ENCODE measurements around the gene COL6A3. TPM values are rescaled to one million over a fixed set of nuclear protein-coding genes. Genes with fewer than 3 reads are reported as not detected.
A peak's percentile ranks its signal among the peaks of the same experiment; 100 is the strongest.

COL6A3 gene
- polyA plus RNA-seq, 1 of the 3 experiments (the other 2 are of a cell fraction) = 18.5 TPM

DNA sequence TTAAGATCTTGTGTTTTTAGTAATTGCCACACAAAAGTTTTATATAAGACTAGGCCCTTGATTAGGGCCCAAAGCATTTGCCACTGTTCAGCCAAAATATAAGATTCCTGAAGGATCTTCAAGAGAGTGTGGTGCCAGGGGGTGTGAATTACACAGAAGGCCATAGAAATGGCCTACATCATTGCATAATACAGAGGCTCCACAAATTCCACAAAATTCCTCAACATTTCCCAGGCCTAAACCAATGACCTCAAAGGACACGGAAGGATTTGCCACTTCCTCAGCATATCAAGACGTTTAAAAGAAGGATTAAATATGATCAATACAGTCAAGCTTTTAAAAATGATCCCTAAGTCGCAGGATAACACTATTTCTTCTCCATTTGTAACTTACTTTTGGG lies 24.1 kb downstream of the COL6A3 start:
- no peak for DNase-seq
- Histone ChIP-seq H3K9ac (no peak overlapping the region), H3K9me2 (no peaks in the 10 kb centered on the region), H3K36me3 (replicated peaks in 1 of 2; ENCODE audit: control insufficient read depth in 1 of 2, insufficient read depth in 2 of 2, low read length in 1 of 2) (peaks cover 0 to 12% of the 10 kb centered on the region in 2 experiments), H3K9me3 (no peaks in the 10 kb centered on the region), H3K4me1 (ENCODE audit: control insufficient read depth in 1 of 2, insufficient read depth in 2 of 2, low read depth in 1 of 2, low read length in 1 of 2) (peaks cover 0 to 16% of the 10 kb centered on the region in 2 experiments; a peak in 2 of 4 replicates), H3K27ac (ENCODE audit: low read depth in 2 of 2, low read length in 1 of 2) (peak overlapping the region in 1 of 2 experiments; percentile 81; a peak in 2 of 4 replicates), H3K27me3 (ENCODE audit: insufficient read depth) (no peaks in the 10 kb centered on the region), H3K4me2 (no peak overlapping the region), H4K20me1 (ENCODE audit: insufficient read depth) (no peaks in the 10 kb centered on the region), H3K4me3 (ENCODE audit: low read depth in 2 of 2, low read length in 1 of 2) (no peak overlapping the region), H3K79me2 (ENCODE audit: insufficient read depth) (no peaks in the 10 kb centered on the region), H2AFZ (ENCODE audit: low read depth) (no peak overlapping the region), H3F3A (replicated peaks; ENCODE audit: insufficient read depth) (no peaks in the 10 kb centered on the region)
- WGBS (ENCODE audit: low lambda C conversion rate) = 89% methylated on average over 3 of the region's 3 CpGs
- CTCF ChIA-PET = interaction anchor here (1.7 to 1.9 kb wide), 2 partner anchors 13 to 32 kb away, joined by 4 to 8 read pairs; no protein-coding TSS in a partner anchor
- TF ChIP-seq RCOR1 (IDR thresholded peaks at IDR 0.05; ENCODE audit: low read length) (no peak), RXRA (IDR thresholded peaks at IDR 0.05; ENCODE audit: borderline replicate concordance, low read depth) (no peak), USF1 (IDR thresholded peaks at IDR 0.05; ENCODE audit: borderline replicate concordance, low read depth) (no peak), FOXM1 (IDR thresholded peaks at IDR 0.05; ENCODE audit: low read depth) (no peak), YY1 (IDR thresholded peaks at IDR 0.05; ENCODE audit: low read depth) (no peak), SIN3A (IDR thresholded peaks at IDR 0.05; ENCODE audit: borderline replicate concordance, low read depth, low read length) (no peak), MEF2A (IDR thresholded peaks at IDR 0.05; ENCODE audit: borderline replicate concordance, low read depth) (no peak), TEAD4 (IDR thresholded peaks at IDR 0.05; ENCODE audit: borderline replicate concordance, insufficient read depth) (no peak), FOSL2 (IDR thresholded peaks at IDR 0.05; ENCODE audit: borderline replicate concordance, low read depth) (no peak), FOXJ3 (CRISPR knock-in tag; IDR thresholded peaks at IDR 0.05) (no peak), ZBTB33 (IDR thresholded peaks at IDR 0.05; ENCODE audit: borderline replicate concordance, low read depth) (no peak), CHD2 (IDR thresholded peaks at IDR 0.05; ENCODE audit: low read length, partially characterized antibody) (no peak), POLR2AphosphoS5 (IDR thresholded peaks at IDR 0.05; ENCODE audit: low read depth, low read length) (no peak), EZH2phosphoT487 (IDR thresholded peaks at IDR 0.05; ENCODE audit: borderline replicate concordance, low read depth) (no peak), SMC3 (IDR thresholded peaks at IDR 0.05; ENCODE audit: low read depth, low read length) (no peak), GABPA (IDR thresholded peaks at IDR 0.05; ENCODE audit: low read depth) (no peak), TAF1 (IDR thresholded peaks at IDR 0.05; ENCODE audit: borderline replicate concordance, low read depth, low read length) (no peak)
- TF ChIP-seq, protein P1, sequence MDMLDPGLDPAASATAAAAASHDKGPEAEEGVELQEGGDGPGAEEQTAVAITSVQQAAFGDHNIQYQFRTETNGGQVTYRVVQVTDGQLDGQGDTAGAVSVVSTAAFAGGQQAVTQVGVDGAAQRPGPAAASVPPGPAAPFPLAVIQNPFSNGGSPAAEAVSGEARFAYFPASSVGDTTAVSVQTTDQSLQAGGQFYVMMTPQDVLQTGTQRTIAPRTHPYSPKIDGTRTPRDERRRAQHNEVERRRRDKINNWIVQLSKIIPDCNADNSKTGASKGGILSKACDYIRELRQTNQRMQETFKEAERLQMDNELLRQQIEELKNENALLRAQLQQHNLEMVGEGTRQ (IDR thresholded peaks at IDR 0.05; ENCODE audit: borderline replicate concordance, low read depth, low read length) = no peak
- POLR2A ChIA-PET = no interaction called here

All from SK-N-SH (cell line).